GM21786 (cell line): ENCODE results near the gene DND1.
"Not testable (repeated sequence)": the region's sequence is repeated elsewhere in the genome, so short reads cannot be mapped to it uniquely, and the experiment has no call there.

Source experiments
- ATAC-seq: cut with Tn5 transposase; IDR thresholded peaks from one replicate; pipeline ENCODE4 v1.9.1; 2021; ENCODE audit not compliant: unreplicated experiment

The DND1 gene

DNA sequence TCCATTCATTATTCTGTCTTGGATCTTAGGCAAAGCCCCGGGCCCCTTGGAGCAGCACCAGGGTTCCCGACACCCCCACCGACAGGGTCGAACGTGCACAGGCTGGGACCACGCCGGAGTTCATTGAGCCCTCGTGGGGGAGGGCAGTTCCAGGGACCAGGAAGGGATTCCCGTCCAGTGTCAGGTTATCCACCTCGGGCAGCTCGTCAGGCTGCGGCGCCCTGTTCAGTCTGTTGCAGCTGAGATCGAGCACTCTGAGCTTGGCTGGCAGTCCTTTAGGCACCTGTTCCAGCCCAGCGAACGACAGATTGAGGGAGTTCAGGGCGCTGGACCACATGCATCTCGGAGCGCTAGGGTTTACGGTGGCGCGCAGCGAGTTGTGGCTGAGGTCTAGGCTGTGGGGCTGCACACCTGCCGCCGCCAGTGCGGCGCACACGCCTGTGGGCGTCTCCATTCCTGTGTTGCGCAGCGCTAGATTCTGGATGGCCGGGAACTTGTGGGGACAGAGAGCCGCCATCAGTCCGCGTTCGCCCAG lies 41.5 kb downstream of the DND1 start:
- ATAC-seq = peak; percentile 26

DNA sequence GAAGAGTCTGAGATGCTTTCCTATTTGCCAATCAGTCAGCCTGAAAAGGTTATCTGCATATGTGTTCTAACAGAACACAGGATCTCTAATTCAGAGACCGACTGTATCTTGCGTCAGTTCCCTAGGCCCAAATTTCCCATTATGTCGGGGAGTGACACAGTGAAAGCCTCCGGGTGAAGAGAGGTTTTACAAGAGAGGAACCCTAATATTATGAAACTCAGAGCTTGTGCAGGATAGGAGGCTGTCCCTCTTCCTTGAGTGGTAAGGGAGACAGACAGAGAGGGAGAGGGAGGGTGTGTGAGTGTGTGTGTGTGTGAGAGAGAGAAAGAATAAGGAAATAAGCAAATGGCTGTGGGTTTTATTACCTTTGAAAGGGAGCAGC lies 42.3 kb downstream of the DND1 start:
- no peak for ATAC-seq

DNA sequence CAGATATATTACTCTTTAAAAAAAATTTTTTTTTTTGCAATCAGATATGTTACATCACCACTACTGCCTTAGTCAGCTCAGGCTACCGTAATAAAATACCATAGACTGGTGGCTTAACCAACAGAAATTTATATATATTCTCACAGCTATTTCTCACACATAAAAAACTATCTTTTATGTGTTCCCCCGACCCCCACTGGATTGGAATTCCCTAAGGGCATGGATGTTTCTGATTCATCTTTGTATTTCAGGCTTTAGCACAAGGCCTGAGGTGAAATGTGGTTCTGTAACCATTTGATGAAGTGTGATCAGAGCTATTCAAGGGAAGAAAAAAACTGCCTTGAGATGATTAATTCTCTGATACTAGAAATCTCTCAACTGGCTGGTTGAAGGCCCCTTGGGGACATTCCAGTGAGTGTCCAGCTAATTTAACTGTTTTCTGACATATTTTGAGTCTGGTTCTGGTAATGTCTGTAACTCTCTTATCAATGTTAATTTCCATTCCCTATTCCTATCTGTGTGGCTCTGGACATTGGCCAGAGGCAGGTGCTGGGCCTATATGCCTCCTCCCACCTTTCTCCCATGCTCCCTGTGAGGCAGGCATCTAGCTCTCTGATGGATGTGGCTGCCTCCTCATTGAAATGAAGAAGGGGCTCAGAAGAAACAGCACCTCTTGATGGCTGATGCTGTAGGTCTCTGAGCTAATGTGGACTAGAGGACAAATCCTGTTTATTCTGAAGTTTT lies 42.9 kb downstream of the DND1 start:
- no peak for ATAC-seq

DNA sequence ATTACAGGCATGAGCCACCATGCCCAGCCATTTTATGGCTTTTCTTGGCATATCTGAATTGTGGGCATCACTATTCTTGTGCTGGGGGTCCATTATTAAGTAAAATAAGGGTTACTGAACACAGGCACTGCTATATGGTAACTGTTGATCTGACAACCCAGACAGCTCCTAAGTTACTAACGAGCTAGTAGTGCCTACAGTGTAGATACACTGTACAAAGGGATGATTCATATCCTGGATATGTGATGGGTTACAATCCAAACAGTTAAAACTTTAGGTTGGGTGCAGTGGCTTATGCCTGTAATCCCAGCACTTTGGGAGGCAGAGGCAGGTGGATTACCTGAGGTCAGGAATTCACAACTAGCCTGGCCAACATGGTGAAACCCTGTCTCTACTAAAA lies 44.7 kb downstream of the DND1 start:
- ATAC-seq = no peak

DNA sequence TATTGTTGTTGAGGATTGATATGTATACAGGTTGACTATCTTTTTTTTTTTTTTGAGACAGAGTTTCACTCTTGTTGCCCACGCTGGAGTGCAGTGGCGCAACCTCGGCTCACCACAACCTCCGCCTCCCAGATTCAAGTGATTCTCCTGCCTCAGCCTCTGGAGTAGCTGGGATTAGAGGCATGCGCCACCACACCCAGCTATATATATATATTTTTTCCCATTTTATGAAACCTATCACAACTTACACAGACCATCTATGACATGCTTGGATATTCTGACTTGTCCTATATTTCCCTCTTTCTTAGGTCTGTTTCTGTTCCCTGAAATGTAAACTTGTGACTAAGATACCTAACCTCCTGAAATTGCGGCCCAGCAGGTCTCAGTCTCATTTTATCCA lies 45.4 kb downstream of the DND1 start:
- ATAC-seq = no peak

DNA sequence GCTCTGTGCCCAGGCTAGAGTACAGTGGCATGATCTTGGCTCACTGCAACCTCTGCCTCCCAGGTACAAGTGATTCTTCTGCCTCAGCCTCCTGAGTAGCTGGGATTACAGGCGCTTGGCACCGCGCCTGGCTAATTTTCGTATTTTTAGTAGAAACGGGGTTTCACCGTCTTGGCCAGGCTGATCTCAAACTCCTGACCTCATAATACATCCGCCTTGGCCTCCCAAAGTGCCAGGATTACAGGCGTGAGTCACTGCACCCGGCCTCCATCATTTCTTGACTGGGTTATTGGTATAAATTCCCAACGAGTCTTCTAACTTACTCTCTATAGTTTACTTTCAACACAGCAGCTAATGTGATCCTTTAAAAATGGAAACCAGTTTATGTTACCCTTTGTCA lies 48.5 kb downstream of the DND1 start:
- ATAC-seq = not testable (repeated sequence)

DNA sequence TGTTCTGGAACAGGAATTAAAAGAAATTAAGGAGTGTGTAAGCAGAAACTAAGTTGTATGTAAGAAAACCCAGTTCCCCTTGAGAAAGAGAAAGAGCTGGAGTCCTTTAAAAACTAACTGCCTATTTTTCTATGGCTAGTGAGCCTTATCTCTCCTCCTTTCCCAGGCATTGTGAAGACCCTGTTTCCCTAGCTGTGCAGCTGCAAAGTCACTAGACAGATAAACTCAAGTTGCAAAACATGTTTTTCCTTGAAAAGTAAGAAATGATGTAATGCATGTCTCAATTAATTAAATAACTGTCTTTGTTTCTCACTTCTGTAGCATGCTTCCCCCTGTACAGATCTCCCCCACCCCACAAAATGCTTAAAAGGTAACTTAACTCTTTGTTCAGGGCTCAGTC lies 50.3 kb downstream of the DND1 start:
- ATAC-seq = not testable (repeated sequence)

DNA sequence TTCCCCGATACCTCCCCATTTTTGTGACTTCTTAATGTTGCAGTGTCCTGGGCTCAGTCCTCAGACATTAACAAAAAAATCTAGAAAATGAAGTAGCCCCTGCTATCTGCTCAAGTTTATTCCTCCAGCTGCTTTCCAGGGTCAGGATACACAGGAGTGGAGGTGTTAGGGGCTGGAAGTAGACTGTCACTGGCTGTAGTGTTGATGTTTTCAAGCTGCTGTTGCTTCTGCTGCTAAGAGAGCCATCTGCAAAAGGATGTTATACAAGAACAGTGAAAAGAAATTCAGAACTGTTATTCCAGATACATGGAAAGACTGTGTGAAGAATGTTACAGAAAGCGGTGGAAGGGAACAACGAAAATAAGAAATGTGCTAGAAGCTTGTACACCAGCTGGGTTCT lies 51.1 kb downstream of the DND1 start:
- ATAC-seq = no peak
